Measurements from ENCODE around the gene PRDM16. TPM values are rescaled to one million over a fixed set of nuclear protein-coding genes. Genes with fewer than 3 reads are reported as not detected.

Gene PRDM16
- total and polyA plus RNA-seq, 2 of the 8 experiments (the other 6 are each of a cell fraction or from before 2014, with no cell fraction given): 0.39 to 0.43 TPM

DNA sequence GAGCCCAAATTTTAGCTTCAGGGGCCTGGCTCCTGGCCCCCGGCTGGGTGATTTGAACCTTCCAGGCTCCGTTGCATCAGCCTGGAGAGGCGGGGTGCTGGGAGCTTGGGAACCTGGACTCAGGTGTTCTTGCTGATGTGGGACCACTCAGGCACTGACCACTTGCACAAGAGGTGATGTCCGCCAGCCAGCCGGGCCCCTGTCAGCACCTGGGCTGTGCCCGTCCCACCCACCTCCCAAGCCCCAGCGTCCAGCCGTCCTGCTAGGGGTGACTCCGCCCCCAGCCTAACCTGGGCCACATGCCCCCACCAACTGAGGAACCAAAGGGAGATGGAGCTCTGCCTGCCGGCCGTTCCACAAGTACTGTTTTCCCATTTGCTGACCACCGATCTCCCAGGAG is 338.0 kb downstream of the PRDM16 start (continued):
- no peak for TF ChIP-seq CHD7 (IDR thresholded peaks at IDR 0.05; ENCODE audit: insufficient replicate concordance, low read length)
- TF ChIP-seq PHF8 (conservative IDR thresholded peaks at IDR 0.05; ENCODE audit: low read depth, low read length): no peak
- TF ChIP-seq EP300 (IDR thresholded peaks at IDR 0.05; ENCODE audit: borderline replicate concordance in 1 of 2, low read depth in 2 of 2, low read length in 2 of 2): no peak

Measured in H1 (cell line).